ENCODE results near the gene CD300A.

The CD300A gene

GRCh38 chr17:74522381-74523105 is 56.1 kb downstream of the CD300A start:
- no peak for FAIRE-seq

DNA sequence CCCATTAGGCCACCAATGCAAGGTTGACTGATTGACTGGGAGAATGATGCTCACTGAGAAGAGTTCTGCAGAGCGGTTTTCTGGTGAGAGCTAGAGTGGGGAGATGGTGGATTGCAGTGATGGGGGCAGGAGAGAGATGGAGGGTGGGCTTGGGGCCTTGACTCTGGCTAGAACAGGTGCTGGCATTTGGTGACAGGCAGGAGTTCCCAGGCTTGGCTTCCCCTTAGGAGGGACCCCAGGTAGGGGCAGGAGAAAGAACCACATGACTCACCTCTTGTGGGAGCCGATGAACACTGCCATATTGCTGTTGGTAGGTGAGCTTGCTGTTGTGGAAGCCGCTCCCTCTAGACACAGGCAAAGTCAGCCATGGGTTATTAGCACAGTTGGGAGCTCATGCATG is 56.9 kb downstream of the CD300A start:
- FAIRE-seq: no peak

GRCh38 chr17:74524653-74525464 is 58.4 kb downstream of the CD300A start:
- no peak for FAIRE-seq

DNA sequence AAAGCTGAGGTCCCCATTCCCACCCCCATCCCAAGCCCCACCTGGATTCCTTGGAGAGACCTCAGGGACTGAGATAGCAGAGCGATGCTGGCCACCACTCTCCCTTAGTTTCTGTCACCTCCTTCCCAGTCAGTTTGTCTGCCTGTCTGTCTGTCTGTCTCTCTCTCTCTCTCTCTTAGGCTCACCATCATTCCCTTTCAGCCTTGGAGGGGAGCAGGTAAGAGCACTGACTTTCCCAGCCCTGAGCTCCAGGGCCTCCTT is 59.0 kb downstream of the CD300A start:
- FAIRE-seq: no peak

DNA sequence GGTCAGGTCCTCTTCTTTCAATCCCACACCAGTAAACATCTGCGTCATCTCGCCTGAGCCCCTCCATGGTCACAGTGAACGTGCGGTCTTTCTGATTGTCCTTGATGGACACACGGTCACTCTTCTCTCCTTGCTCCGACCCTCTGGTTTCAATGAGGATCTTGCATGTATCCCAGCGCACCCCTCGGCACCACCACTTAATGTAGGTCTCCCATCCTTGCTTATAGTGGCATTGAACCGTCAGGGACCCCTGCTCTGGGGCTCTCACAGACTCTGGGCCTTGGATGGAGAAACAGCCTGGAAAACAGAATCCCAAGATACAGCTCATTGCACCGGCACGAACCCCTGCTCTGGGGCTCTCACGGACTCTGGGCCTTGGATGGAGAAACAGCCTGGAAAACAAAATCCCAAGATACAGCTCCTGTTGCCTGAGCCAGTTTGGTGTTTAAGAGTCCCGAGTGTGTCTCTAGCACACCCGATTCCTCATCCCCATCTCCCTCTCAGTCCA is 59.4 kb downstream of the CD300A start:
- FAIRE-seq: no peak

GRCh38 chr17:74526681-74527080 is 60.2 kb downstream of the CD300A start:
- FAIRE-seq: no peak

DNA sequence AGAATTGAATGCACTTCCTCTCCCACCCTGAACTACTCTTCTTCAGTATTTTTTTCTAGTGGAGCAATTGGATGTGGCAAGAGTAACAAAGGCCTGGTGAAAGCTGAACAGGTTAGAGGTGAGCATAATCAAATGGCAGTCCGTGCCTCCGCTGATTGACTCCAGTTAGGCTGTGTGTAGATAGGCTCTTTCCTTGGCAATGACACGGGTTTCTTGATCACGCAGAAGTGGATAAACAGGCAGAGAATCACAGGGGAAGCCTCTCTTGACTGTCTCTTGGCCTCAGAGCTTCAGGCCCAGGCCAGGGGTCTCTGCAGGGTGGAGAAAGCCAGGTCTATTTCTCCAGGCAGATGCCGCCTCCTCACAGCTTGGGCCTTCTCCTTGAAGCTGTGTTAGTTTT is 60.6 kb downstream of the CD300A start:
- FAIRE-seq: no peak

- FAIRE-seq: no peak
These were observed 61.3 kb downstream of the CD300A start for GRCh38 chr17:74527756-74528155.

DNA sequence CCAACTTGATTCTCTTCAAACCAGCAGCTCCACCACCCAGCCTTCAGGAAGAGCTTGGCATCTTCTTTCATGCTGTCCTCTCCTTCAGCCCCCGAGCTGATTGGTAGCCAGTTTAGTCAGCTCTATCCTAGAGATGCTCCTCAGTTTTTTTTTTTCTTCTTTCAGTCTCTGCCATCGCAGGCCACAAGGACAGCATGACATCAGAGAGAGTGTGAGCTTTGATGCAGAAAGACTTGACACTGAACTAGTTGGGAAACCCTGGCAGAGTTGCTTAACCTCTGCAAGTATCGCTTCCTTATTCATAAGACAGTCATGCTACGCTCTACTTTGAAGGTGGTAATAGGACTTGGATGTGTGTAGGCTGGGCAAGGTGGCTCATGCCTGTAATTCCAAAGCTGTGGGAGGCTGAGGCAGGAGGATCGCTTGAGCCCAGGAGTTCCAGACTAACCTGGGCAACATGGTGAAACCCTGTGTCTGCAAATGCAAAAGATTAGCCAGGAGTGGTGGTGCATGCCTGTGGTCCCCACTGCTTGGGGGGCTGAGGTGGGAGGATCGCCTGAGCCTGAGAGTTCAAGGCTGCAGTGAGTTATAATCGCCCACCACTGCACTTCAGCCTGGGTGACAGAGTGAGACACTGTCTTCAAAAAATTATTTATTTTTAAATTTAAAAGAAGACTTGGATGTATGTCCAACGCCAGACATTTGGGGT is 62.2 kb downstream of the CD300A start:
- FAIRE-seq: no peak

DNA sequence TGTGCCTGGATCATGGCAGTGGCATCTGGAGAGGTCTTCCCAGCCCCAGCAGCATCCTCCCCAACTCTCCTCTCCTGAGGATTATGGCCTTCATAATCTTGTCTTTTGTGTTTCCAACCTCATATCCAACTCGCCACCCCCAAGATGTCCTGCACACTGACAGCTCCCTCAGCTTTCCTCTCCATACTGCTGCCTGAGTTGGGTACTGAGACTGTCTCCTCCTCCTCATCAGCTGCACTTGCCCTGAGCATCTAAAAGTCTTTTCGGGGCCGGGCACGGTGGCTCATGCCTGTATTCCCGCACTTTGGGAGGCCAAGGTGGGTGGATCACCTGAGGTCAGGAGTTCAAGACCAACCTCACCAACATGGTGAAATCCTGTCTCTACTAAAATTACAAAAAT is 62.8 kb downstream of the CD300A start:
- FAIRE-seq: no peak

DNA sequence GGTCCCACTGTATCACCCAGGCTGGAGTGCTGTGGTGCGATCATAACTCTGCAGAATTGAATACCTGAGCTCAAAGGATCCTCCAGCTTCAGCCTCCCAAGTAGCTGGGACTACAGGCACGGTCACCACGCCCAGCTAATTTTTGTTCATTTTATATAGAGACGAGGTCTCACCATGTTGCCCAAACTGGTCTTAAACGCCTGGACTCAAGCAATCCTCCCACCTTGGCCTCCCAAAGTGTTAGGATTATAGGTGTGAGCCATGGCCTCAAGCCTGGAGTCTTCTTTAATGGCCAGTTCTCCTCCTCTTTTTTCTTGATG is 64.4 kb downstream of the CD300A start:
- FAIRE-seq: no peak

GRCh38 chr17:74531231-74531761 is 64.9 kb downstream of the CD300A start, which contains the start of gene CD300LB:
Gene CD300LB, minus strand, starts transcription at chr17:74531475. Its CDS starts 125 bp downstream, at chr17:74531350.
- no peak for FAIRE-seq

DNA sequence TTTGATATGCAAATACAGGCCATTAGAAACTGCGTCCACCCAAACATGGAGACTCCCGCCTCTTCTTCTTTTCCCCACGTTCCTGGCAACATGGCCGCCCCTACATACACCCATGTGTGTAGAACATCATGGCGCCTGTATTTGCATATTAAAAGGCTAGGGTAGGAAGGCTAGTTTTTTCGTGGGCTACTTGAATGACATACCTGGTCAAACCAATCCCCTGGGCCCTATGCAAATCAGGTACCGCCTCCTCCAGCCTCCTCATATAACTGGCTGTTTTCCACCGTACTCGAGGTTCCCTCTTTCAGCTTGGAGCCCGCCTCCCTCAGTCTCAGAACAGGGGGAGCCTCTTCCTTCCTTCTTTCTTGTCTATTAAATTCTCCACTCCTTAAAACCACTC is 65.7 kb downstream of the CD300A start:
- FAIRE-seq: no peak

All from endometrium (tissue), 2 donors.